SKM-1 treated with dmso at 0.1 percent for 144 hours (cell line): Measurements from ENCODE around the gene YPEL4.

Source experiments
- DNase-seq: peaks from one replicate; lab custom pipeline; 2025; ENCODE audit not compliant: unreplicated experiment; lab: John Stamatoyannopoulos, UW

Gene YPEL4

DNA sequence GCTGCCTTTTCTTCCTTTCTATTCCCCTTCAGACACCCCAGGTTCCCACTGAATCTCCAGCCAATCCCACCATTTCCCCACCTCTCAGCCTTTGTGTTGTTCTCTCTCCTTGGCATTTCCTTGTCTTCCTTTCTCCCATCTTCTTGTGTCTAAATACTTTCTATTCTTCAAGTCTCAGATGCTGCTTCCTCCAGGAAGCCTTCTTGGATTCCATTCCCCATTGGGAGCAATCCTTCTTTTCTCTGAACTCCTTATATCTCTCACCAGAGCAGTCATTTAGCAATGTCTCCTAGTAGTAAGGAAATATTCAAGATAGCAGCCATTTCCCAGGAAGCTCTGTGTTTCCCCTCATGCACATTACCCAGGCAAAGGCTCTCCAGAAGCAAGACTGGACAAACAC, 15.4 kb downstream of the YPEL4 start:
- no peak for DNase-seq

- DNase-seq = no peak
Measured at GRCh38 chr11:57633394-57634070, 16.2 kb downstream of the YPEL4 start.

GRCh38 chr11:57632116-57632515, 17.6 kb downstream of the YPEL4 start:
- DNase-seq = no peak

DNA sequence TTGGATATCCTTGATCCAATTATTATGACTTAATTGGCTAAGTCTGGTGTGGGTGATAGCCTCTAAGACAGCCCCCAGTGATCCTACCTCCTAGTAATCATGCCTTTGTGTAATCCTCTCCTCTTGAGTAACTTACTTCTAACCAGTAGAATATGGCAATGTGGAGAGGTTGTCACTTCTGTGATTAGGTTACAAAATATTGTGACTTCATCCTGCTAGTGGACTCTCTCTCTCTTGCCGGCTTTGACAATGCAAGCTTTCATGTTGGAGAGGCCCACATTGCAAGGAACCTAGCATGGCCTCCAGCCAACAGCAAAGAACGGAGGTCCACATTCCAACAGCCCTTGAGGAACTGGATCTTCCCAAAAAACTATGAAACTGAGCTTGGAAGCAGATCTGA, 19.5 kb downstream of the YPEL4 start:
- DNase-seq = peak; percentile 18

DNA sequence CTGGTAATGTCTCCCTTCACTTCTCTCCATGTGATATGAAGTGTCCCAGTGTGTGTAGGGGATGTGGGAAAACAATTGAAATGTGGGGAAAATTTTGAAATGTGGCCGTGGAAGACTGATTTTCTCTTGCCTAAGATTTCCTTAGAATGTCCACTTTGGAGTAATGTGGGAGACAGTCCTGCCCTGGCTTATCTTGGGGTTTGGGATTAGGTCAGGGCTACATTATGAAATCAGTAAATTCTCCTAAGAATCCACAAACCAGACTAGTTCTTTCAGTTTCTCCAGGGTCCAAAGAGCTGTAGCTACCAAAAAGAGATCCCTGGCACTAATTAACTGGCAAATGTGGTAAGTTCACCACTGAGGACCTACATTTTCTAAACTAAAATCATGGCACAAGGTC, 22.8 kb downstream of the YPEL4 start:
- DNase-seq = no peak

DNA sequence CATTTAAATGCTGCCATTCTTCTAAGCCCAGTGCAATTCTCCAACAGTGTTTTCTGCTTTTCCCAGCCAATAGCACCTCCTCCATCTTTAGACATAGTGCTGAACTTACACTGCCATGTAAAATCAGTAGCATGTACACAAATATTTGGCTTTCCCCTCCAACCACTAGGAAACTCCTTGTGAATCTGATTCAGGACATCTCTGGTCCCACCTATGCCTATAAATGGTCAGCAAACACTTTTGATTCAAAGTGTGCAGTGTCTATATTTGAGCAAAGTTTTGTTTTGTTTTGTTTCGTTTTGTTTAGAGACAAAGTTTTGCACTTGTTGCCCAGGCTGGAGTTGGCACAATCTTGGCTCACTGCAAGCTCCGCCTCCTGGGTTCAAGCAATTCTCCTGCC, 24.8 kb downstream of the YPEL4 start:
- DNase-seq = no peak

GRCh38 chr11:57622263-57622662, 27.4 kb downstream of the YPEL4 start:
- no peak for DNase-seq

DNA sequence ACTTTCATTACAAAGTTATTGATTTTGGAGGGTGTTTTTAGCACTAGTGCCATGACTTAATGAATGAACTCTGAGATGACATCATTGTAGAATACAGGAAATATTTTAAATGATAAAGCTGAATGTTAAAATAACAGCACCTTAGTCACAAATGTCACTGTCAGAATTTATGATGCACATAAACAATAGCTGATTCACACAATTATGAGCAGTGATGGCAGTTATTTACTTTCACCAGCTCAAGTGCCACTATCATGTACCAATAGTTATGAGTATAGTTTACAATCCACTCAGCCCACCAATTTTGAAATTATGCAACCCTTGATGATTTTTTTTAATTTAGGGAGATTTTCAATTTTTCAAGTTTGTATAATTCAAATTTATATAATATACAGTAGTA, 29.2 kb downstream of the YPEL4 start:
- no peak for DNase-seq

- no peak for DNase-seq
Measured at GRCh38 chr11:57619331-57619730, 30.4 kb downstream of the YPEL4 start.

- DNase-seq = no peak
Measured at GRCh38 chr11:57618438-57618837, 31.3 kb downstream of the YPEL4 start.

DNA sequence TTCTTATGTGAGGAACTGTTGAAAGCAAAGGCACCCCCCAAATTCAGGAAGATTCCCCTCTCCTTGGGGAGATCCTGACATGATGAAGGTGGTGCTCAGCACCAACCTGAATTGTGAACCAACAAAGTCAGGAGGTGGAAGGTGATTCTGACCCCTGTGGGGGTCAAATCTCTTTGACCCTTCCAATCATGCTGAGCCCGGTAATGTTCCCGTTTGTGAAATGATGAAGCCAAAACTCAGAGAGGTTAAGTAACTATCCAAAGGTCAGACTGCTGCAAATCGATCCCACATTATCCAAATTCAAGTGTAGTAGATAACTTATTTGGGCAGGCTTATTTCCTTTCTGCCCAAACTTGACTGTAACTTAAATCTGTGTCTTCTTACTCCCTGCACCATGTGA, 33.1 kb downstream of the YPEL4 start:
- no peak for DNase-seq

DNA sequence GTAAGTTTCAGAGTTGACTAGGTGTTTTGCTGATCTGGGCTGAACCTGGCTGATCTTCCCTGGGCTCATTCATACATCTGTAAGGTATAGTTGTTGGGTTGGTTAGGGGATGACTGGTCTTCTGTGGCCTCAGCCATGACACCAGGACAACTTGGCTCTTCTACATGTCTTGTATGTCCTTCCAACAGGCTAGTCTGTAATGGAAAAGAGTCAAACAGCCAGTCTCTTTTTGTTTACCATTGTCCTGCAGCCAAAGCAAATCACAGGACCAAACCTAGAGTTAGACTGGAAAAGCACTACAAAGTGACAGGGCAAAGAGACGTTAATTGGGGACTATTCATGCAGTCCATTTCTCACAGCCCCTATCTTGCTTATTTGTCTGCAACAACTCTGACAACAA, 34.4 kb downstream of the YPEL4 start:
- no peak for DNase-seq

DNA sequence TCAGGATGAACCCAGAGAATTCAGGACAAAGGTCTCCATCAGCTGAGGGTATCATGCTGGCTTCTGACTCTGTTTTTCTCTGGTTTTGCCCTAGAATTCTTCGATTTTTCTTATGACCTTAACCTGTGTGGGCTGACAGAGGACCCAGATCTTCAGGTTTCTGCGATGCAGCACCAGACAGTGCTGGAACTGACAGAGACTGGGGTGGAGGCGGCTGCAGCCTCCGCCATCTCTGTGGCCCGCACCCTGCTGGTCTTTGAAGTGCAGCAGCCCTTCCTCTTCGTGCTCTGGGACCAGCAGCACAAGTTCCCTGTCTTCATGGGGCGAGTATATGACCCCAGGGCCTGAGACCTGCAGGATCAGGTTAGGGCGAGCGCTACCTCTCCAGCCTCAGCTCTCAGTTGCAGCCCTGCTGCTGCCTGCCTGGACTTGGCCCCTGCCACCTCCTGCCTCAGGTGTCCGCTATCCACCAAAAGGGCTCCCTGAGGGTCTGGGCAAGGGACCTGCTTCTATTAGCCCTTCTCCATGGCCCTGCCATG, 35.4 kb downstream of the YPEL4 start:
- DNase-seq = no peak

GRCh38 chr11:57610170-57610569, 39.5 kb downstream of the YPEL4 start:
- DNase-seq = no peak

GRCh38 chr11:57605028-57605420, 44.7 kb downstream of the YPEL4 start:
- no peak for DNase-seq

DNA sequence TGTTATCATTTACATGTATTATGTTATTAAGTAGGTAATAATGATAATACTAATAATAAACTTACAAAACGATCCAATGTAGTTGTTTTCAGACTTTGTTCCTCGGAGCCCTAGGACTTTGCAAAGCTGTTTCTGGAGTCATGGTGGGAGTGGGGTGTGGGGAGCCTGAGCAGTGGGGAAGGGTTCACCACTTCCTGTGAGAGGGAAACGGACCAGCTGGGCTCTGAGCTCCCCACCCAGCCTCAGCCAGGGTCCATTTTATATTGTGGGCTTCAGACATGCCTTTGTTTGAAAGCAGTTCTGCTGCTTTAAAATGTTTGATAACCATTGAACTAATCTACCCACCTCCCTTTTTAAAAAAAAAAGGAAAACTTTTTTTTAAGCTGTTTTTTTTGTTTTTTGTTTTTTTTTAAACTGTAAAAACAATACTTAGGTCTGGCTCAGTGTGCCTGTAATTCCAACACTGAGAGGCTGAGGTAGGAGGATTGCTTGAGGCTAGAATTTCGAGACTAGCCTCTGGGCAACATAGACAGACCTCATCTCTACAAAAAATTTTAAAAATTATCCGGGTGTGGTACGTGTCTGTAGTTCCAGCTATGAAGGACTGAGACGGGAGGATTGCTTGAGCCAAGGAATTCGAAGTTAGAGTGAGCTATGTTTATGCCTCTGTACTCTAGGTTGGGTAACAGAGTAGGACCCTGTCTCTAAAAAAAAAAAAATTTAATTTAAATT, 45.2 kb downstream of the YPEL4 start:
- DNase-seq = no peak

GRCh38 chr11:57601297-57601696, 48.4 kb downstream of the YPEL4 start:
- DNase-seq = no peak

DNA sequence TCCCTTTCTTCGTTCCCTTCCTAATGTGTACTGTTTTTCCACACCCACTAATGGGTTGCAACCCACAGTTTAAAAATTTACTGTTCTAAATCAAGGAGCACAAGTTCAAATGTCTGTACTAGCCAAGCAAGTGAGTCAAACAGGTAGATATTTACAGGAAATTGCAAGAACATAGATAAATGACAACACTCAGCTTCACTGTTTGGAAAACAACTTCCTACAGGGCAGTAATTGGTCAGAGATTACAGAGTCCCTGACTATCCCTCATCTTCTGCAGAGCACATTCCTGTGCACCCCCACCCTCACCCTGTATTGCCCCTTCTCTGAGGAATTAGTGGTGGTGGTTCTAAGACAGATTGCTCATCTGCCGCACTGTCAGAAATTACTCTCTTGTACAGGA, 50.3 kb downstream of the YPEL4 start:
- no peak for DNase-seq

DNA sequence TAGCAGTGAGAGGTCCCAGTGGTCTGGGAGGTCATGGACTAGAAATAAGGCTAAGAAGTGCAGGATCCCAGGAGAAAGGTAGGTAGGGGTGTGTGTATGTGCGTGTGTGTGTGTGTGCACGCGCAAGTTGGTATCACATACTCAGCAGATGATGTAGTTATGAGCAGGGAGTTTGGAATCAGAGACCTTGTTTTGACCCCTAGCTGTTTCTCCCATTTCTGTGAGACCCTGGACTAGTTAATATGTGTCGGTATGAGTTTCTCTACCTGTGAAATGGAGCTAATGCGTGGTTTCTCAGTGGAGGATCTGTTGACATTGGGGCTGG, 50.9 kb downstream of the YPEL4 start:
- DNase-seq = no peak

DNA sequence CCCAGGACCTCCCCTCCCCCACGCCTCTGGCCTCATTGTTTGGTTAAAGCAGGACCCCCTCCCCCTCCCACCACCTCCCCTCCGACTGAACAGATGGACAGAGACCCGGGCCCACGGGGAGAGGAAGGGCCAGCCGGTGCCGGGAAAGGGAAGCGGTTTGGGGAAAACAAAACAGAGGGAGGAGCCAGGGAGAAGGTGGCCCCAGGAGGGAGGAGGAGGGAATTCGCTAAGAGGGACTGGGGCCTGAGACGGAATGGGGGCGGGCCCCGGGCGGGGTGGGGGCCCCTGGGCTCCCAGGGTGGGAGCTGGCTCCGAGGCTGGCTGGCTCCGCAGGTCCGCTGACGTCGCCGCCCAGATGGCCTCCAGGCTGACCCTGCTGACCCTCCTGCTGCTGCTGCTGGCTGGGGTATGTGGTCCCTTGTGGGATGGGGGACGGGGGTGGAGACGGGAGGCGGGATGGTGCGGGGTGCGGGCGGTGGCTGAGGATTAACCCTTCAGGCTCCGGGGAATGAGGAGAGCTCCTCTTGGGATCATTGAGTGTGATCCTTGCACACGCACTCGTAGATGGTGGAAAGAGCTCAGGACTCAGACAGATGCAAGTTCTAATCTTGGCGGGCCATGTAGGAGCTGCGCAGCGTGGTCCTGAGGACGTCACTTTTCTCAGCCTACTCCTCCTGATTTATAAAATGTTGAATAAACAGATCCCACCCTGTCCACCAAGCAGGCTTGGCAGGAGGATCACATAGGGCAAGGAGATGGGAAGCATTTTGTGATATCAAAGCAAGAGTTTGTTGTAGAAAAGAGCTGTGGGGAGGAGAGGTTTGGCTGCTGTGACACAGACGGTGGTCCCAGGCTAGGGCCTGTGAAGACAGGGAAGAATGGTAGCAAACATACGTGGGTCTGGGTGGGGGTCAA, 51.5 kb downstream of the YPEL4 start:
- DNase-seq = no peak

- DNase-seq = no peak
Measured at GRCh38 chr11:57597461-57597915, 52.2 kb downstream of the YPEL4 start, which contains the start of gene SERPING1. SERPING1 (plus strand) TSS chr11:57597685; CDS start chr11:57598271, 586 bp downstream.
